OCI-LY7 (cell line): ENCODE results near the gene SRI. TPM values are rescaled to one million over a fixed set of nuclear protein-coding genes. Genes with fewer than 3 reads are reported as not detected.
"Not testable (repeated sequence)": the region's sequence is repeated elsewhere in the genome, so short reads cannot be mapped to it uniquely, and the experiment has no call there.

ENCODE experiments used
- BruUV-seq: library from RNA; stranded (reverse); fragments of 400-500 nt; replicated peaks from 2 replicates; lab custom pipeline; 2021; lab: Mats Ljungman, UMichigan
- CTCF ChIA-PET: fragments of 300-600 bp; sonication (Branson Sonifier 250); formaldehyde crosslinking; loops from one replicate; lab custom pipeline; 2022; ENCODE audit warnings: antibody characterized with exemption; ENCODE audit not compliant: unreplicated experiment; lab: Charles Lee
- POLR2A ChIA-PET: fragments of 300-600 bp; sonication (Branson Sonifier 250); formaldehyde crosslinking; loops from one replicate; lab custom pipeline; 2022; ENCODE audit warnings: antibody characterized with exemption; lab: Charles Lee
- DNase-seq: peaks from one replicate; pipeline ENCODE4 v3.0.0-alpha.2; 2015; ENCODE audit warnings: low spot score
- H2AFZ ChIP-seq: fragments of 200-600 bp; sonication (generic), shearing (Covaris generic); 2 replicates; pipeline ENCODE4 v1.6.1; 2014; ENCODE audit warnings: mild to moderate bottlenecking, antibody characterized with exemption, low read length, moderate library complexity
- H3K27ac ChIP-seq: fragments of 200-600 bp; sonication (generic); 2 replicates; pipeline ENCODE4 v1.5.1; 2014; ENCODE audit warnings: mixed run types, low read depth, mild to moderate bottlenecking, moderate library complexity, low read length, inconsistent platforms; ENCODE audit not compliant: poor library complexity, severe bottlenecking
- H3K36me3 ChIP-seq: fragments of 200-600 bp; sonication (generic); 2 replicates; pipeline ENCODE4 v1.6.1; 2014; ENCODE audit warnings: mild to moderate bottlenecking, antibody characterized with exemption, low read length, moderate library complexity, mixed read lengths; ENCODE audit not compliant: insufficient read depth
- H3K4me1 ChIP-seq: fragments of 200-600 bp; sonication (generic); 2 replicates; pipeline ENCODE4 v1.5.1; 2014; ENCODE audit warnings: mild to moderate bottlenecking, low read length; ENCODE audit not compliant: insufficient read depth, poor library complexity, severe bottlenecking
- H3K4me2 ChIP-seq: fragments of 200-600 bp; sonication (generic); 2 replicates; pipeline ENCODE4 v1.6.1; 2014; ENCODE audit warnings: mild to moderate bottlenecking, low read length
- H3K4me3 ChIP-seq: fragments of 200-600 bp; sonication (generic); 2 replicates; pipeline ENCODE4 v1.5.1; 2014; ENCODE audit warnings: mild to moderate bottlenecking, low read depth, low read length; ENCODE audit not compliant: poor library complexity, severe bottlenecking
- H3K79me2 ChIP-seq: fragments of 200-600 bp; sonication (generic); 2 replicates; pipeline ENCODE4 v1.6.1; 2016; ENCODE audit warnings: low read depth, mild to moderate bottlenecking, low read length, moderate library complexity, mixed read lengths; ENCODE audit not compliant: insufficient read depth
- H3K9me2 ChIP-seq: fragments of 200-600 bp; sonication (generic); 2 replicates; pipeline ENCODE4 v1.6.1; 2016; ENCODE audit warnings: mild to moderate bottlenecking, low read length, mixed read lengths; ENCODE audit not compliant: insufficient read depth
- H3K9me3 ChIP-seq: fragments of 200-600 bp; sonication (generic); 2 replicates; pipeline ENCODE4 v1.6.1; 2014; ENCODE audit warnings: mild to moderate bottlenecking, mixed run types, low read length, mixed read lengths
- H4K20me1 ChIP-seq: fragments of 200-600 bp; sonication (generic); 2 replicates; pipeline ENCODE4 v1.6.1; 2014; ENCODE audit warnings: mild to moderate bottlenecking, antibody characterized with exemption, low read length, moderate library complexity, mixed read lengths; ENCODE audit not compliant: insufficient read depth
- EZH2phosphoT487 ChIP-seq: fragments of 200-600 bp; sonication (generic); IDR thresholded peaks from 2 replicates; pipeline ENCODE4 v1.6.1; 2018; ENCODE audit warnings: low read depth, borderline replicate concordance, mild to moderate bottlenecking, mixed run types, antibody characterized with exemption, low read length, moderate library complexity, mixed read lengths
- intact Hi-C: fragments of 100-400 bp; cut with micrococcal nuclease; formaldehyde crosslinking; loops from one replicate; pipeline ENCODE4 v1.10.0; 2022; ENCODE audit not compliant: unreplicated experiment
- total RNA-seq, 2 experiments: library from RNA; depleted of rRNA in 1 of 2; stranded (reverse); fragments of >200 nt in 1 of 2; shearing (Covaris generic) in 1 of 2; gene quantifications; 2 replicates each; pipeline ENCODE4 v1.2.3, GENCODE V29; 2014 to 2022
- TF ChIP-seq, protein P1 (sequence below): fragments of 200-600 bp; sonication (generic); conservative IDR thresholded peaks from 2 replicates; pipeline ENCODE4 v1.5.1; 2014; ENCODE audit warnings: mild to moderate bottlenecking, antibody characterized with exemption, low read length, moderate library complexity, mixed read lengths

The SRI gene
- total RNA-seq, 2 experiments from 2014 or later: 61.7 to 140 TPM

DNA sequence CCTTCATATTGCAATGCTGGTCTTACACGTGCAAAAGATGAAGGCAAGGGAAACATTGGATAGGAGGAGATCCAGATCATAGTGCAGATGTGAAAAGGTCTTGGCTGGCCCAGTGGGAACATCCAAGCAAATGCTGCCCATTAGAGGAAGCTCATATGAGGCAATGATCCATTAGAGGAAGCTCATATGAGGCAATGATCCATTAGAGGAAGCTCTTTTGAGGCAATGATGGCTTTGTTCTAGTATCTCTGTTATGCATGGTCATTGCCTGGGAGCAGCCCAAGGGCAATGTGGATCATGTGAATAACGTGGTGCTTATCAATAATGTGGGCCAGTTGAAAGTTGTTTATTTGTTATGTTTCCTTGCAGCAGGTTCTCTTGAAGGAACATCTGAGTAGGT, 49.0 kb upstream of the SRI start:
- no peaks in the 10 kb centered on the region for H3K9me3 ChIP-seq
- H3K4me1 ChIP-seq: no peaks in the 10 kb centered on the region
- no peak for DNase-seq
- no peaks in the 10 kb centered on the region for H3K36me3 ChIP-seq
- H3K79me2 ChIP-seq: no peaks in the 10 kb centered on the region
- H2AFZ ChIP-seq: no peak overlapping the region
- H3K9me2 ChIP-seq: no peaks in the 10 kb centered on the region
- no peaks in the 10 kb centered on the region for H4K20me1 ChIP-seq
- no peak overlapping the region for H3K27ac ChIP-seq
- no peak overlapping the region for H3K4me2 ChIP-seq
- no peak for TF ChIP-seq EZH2phosphoT487
- TF ChIP-seq, protein P1, sequence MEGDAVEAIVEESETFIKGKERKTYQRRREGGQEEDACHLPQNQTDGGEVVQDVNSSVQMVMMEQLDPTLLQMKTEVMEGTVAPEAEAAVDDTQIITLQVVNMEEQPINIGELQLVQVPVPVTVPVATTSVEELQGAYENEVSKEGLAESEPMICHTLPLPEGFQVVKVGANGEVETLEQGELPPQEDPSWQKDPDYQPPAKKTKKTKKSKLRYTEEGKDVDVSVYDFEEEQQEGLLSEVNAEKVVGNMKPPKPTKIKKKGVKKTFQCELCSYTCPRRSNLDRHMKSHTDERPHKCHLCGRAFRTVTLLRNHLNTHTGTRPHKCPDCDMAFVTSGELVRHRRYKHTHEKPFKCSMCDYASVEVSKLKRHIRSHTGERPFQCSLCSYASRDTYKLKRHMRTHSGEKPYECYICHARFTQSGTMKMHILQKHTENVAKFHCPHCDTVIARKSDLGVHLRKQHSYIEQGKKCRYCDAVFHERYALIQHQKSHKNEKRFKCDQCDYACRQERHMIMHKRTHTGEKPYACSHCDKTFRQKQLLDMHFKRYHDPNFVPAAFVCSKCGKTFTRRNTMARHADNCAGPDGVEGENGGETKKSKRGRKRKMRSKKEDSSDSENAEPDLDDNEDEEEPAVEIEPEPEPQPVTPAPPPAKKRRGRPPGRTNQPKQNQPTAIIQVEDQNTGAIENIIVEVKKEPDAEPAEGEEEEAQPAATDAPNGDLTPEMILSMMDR: no peak
- H3K4me3 ChIP-seq: no peak overlapping the region
- POLR2A ChIA-PET: no interaction called here
- no TSS peak for BruUV-seq
- intact Hi-C loops: no loop called here
- CTCF ChIA-PET: no interaction called here

GRCh38 chr7:88268051-88268450, 48.2 kb upstream of the SRI start:
- H3K9me2 ChIP-seq: no peaks in the 10 kb centered on the region
- H3K79me2 ChIP-seq: no peaks in the 10 kb centered on the region
- H4K20me1 ChIP-seq: no peaks in the 10 kb centered on the region
- no peak overlapping the region for H3K4me2 ChIP-seq
- no TSS peak for BruUV-seq
- no peak overlapping the region for H3K4me3 ChIP-seq
- POLR2A ChIA-PET: interaction anchor here (0.7 to 1.0 kb wide), 2 partner anchors 30 to 68 kb away, joined by 3 read pairs; no protein-coding TSS in a partner anchor
- intact Hi-C loops: no loop called here
- H3K27ac ChIP-seq: no peak overlapping the region
- no peak for DNase-seq
- no peaks in the 10 kb centered on the region for H3K4me1 ChIP-seq
- TF ChIP-seq, protein P1: no peak
- TF ChIP-seq EZH2phosphoT487: no peak
- H2AFZ ChIP-seq: no peak overlapping the region
- CTCF ChIA-PET: no interaction called here
- H3K9me3 ChIP-seq: no peaks in the 10 kb centered on the region
- no peaks in the 10 kb centered on the region for H3K36me3 ChIP-seq

GRCh38 chr7:88267421-88267820, 47.6 kb upstream of the SRI start:
- ChIA-PET POLR2A (interaction anchor here (0.7 to 1.0 kb wide), 2 partner anchors 31 to 69 kb away, joined by 3 read pairs; no protein-coding TSS in a partner anchor), CTCF (no interaction called here)
- Histone ChIP-seq H3K9me3 (no peaks in the 10 kb centered on the region), H2AFZ (no peak overlapping the region), H3K79me2 (no peaks in the 10 kb centered on the region), H3K9me2 (no peaks in the 10 kb centered on the region), H3K4me3 (no peak overlapping the region), H3K4me1 (no peaks in the 10 kb centered on the region), H4K20me1 (no peaks in the 10 kb centered on the region), H3K27ac (no peak overlapping the region), H3K4me2 (no peak overlapping the region), H3K36me3 (no peaks in the 10 kb centered on the region)
- no peak for DNase-seq
- BruUV-seq: no TSS peak
- TF ChIP-seq, protein P1: no peak
- TF ChIP-seq EZH2phosphoT487: no peak
- intact Hi-C loops: no loop called here

DNA sequence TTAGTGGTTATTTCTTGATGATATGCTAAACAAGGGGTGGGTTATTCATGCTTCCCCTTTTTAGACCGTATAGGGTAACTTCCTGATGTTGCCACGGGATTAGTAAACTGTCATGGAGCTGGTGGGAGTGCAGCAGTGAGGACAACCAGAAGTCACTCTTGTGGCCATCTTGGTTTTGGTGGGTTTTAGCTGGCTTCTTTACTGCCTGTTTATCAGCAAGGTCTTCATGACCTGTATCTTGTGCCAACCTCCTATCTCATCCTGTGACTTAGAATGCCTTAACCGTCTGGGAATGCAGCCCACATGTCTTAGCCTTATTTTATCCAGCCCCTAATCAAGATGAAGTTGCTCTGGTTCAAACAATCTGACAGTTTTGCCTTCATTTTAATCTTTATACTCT, 45.1 kb upstream of the SRI start:
- H3K4me2 ChIP-seq, H3K79me2 ChIP-seq, H4K20me1 ChIP-seq, H3K27ac ChIP-seq, H3K4me1 ChIP-seq, intact Hi-C loops, H3K4me3 ChIP-seq, BruUV-seq, H3K9me2 ChIP-seq, CTCF ChIA-PET, H2AFZ ChIP-seq, H3K36me3 ChIP-seq, H3K9me3 ChIP-seq, DNase-seq: not testable (repeated sequence)
- POLR2A ChIA-PET: interaction anchor here (0.6 to 0.7 kb wide), 2 partner anchors 20 to 56 kb away, joined by 3 read pairs; no protein-coding TSS in a partner anchor
